Endothelial cell of umbilical vein (primary cell): Measurements from ENCODE around the gene TMC1. TPM values are rescaled to one million over a fixed set of nuclear protein-coding genes. Genes with fewer than 3 reads are reported as not detected.

Experiments
- BruUV-seq: library from RNA; stranded (reverse); fragments of 400-500 nt; replicated peaks from 2 replicates; lab custom pipeline; 2021; lab: Mats Ljungman, UMichigan
- CTCF ChIA-PET: fragments of 300-600, 350-600 bp; sonication (Branson Sonifier 250); formaldehyde crosslinking; loops from one replicate; lab custom pipeline; 2021; ENCODE audit warnings: antibody characterized with exemption, inconsistent platforms; lab: Charles Lee
- POLR2A ChIA-PET: fragments of 300-600, 350-600 bp; sonication (Branson Sonifier 250); formaldehyde crosslinking; loops from one replicate; lab custom pipeline; 2021; ENCODE audit warnings: antibody characterized with exemption, inconsistent platforms; lab: Charles Lee
- DNase-seq: peaks from one replicate; pipeline ENCODE4 v3.0.0-alpha.2; 2011; ENCODE audit warnings: low read depth, low spot score
- FAIRE-seq: peaks from 2 replicates; lab custom pipeline; 2011; peaks lifted over from hg19 to GRCh38; lab: Jason Lieb, UNC
- H2AFZ ChIP-seq: 2 replicates; pipeline ENCODE4 v1.6.0; 2012; ENCODE audit warnings: low read depth, low read length, control low read depth, inconsistent platforms
- H3K27ac ChIP-seq: 2 replicates; pipeline ENCODE4 v1.5.1; 2011; ENCODE audit warnings: low read depth, mild to moderate bottlenecking, control low read depth, low read length, moderate library complexity; ENCODE audit not compliant: insufficient read depth
- H3K27me3 ChIP-seq, 2 experiments: 2 replicates each; pipeline versions ENCODE4 v1.6.0 to v1.6.1; 2011; ENCODE audit warnings: low read length in 2 of 2, mixed read lengths in 1 of 2; ENCODE audit not compliant: control insufficient read depth in 2 of 2, insufficient read depth in 2 of 2
- H3K36me3 ChIP-seq, 2 experiments: 2 replicates in 1 of 2; 3 replicates in 1 of 2; pipeline ENCODE4 v1.5.1; 2011; ENCODE audit warnings: low read length in 2 of 2, mild to moderate bottlenecking in 1 of 2, moderate library complexity in 1 of 2; ENCODE audit not compliant: control insufficient read depth in 2 of 2, insufficient read depth in 2 of 2; ENCODE audit errors: extremely low read depth in 1 of 2
- H3K4me1 ChIP-seq: 3 replicates; pipeline ENCODE4 v1.5.1; 2011; ENCODE audit warnings: mild to moderate bottlenecking, low read length; ENCODE audit not compliant: control insufficient read depth, insufficient read depth; ENCODE audit errors: extremely low read depth
- H3K4me2 ChIP-seq: 2 replicates; pipeline ENCODE4 v1.6.1; 2011; ENCODE audit warnings: low read length, control low read depth, mixed read lengths; ENCODE audit not compliant: insufficient read depth
- H3K4me3 ChIP-seq, 3 experiments: fragments of 200-600 bp in 1 of 3; sonication (generic), shearing (Covaris generic) in 1 of 3; replicated peaks in 1 of 3; 2 replicates each; pipeline ENCODE4 v1.5.1; 2011 to 2016; ENCODE audit warnings: control low read depth in 3 of 3, low read length in 3 of 3, mild to moderate bottlenecking in 2 of 3, inconsistent platforms in 1 of 3, low read depth in 1 of 3, moderate library complexity in 1 of 3; ENCODE audit not compliant: insufficient read depth in 1 of 3
- H3K79me2 ChIP-seq: 2 replicates; pipeline ENCODE4 v1.6.0; 2012; ENCODE audit warnings: low read length, inconsistent platforms; ENCODE audit not compliant: control insufficient read depth, insufficient read depth
- H3K9ac ChIP-seq: replicated peaks from 2 replicates; pipeline ENCODE3; 2011; ENCODE audit warnings: low read length, control low read depth; ENCODE audit not compliant: insufficient read depth; ENCODE audit errors: extremely low read depth
- H3K9me1 ChIP-seq: replicated peaks from 3 replicates; pipeline ENCODE4 v1.6.0; 2011; ENCODE audit warnings: mild to moderate bottlenecking, low read length; ENCODE audit not compliant: control insufficient read depth, insufficient read depth; ENCODE audit errors: extremely low read depth
- H3K9me3 ChIP-seq: replicated peaks from 2 replicates; pipeline ENCODE4 v1.5.1; 2012; ENCODE audit warnings: low read length, inconsistent platforms; ENCODE audit not compliant: control insufficient read depth, insufficient read depth
- H4K20me1 ChIP-seq: replicated peaks from 2 replicates; pipeline ENCODE3; 2011; ENCODE audit warnings: mild to moderate bottlenecking, low read length; ENCODE audit not compliant: control insufficient read depth, insufficient read depth; ENCODE audit errors: extremely low read depth
- CTCF ChIP-seq, 2 donors: IDR thresholded peaks; 1 replicate in 1 of 2; 2 replicates in 1 of 2; pipeline ENCODE4 v1.5.1; 2011; ENCODE audit warnings: low read length in 2 of 2, mild to moderate bottlenecking in 2 of 2, moderate library complexity in 2 of 2, control low read depth in 1 of 2, inconsistent platforms in 1 of 2, low read depth in 1 of 2; ENCODE audit not compliant: insufficient read depth in 1 of 2; ENCODE audit errors: extremely low read depth in 1 of 2
- EZH2 ChIP-seq: IDR thresholded peaks from 2 replicates; pipeline ENCODE4 v1.6.1; 2012; ENCODE audit warnings: borderline replicate concordance, low read depth, mild to moderate bottlenecking, moderate library complexity, low read length, inconsistent platforms; ENCODE audit not compliant: severe bottlenecking
- FOS ChIP-seq: IDR thresholded peaks from 2 replicates; pipeline ENCODE4 v1.6.1; 2011; ENCODE audit warnings: mild to moderate bottlenecking, low read length, moderate library complexity, borderline replicate concordance; ENCODE audit not compliant: insufficient read depth
- GATA2 ChIP-seq: IDR thresholded peaks from 2 replicates; pipeline ENCODE4 v1.7.0; 2011; ENCODE audit warnings: low read depth, mild to moderate bottlenecking, moderate library complexity, mixed read lengths, low read length; ENCODE audit not compliant: insufficient read length, insufficient read depth
- JUN ChIP-seq: IDR thresholded peaks from 2 replicates; pipeline ENCODE4 v1.6.1; 2011; ENCODE audit warnings: borderline replicate concordance, low read depth; ENCODE audit not compliant: insufficient read length, insufficient read depth
- MAX ChIP-seq: IDR thresholded peaks from 2 replicates; pipeline ENCODE4 v1.6.1; 2011; ENCODE audit not compliant: insufficient read depth, insufficient read length
- MYC ChIP-seq: IDR thresholded peaks from one replicate; pipeline ENCODE4 v1.6.1; 2011; ENCODE audit warnings: mild to moderate bottlenecking, low read depth, low read length
- POLR2A ChIP-seq: IDR thresholded peaks from 2 replicates; pipeline ENCODE4 v1.6.1; 2012; ENCODE audit warnings: low read depth, mild to moderate bottlenecking, control low read depth, low read length
- POLR2AphosphoS5 ChIP-seq: IDR thresholded peaks from 2 replicates; pipeline ENCODE4 v1.6.1; 2012; ENCODE audit warnings: low read depth, mild to moderate bottlenecking, control low read depth, low read length, moderate library complexity; ENCODE audit not compliant: insufficient read depth
- dilution Hi-C: fragments of 300-500 bp; cut with MboI; formaldehyde crosslinking; loops from one replicate; pipeline ENCODE4 v1.15.0; 2019; ENCODE audit warnings: low sequenced_read_pairs; ENCODE audit not compliant: extremely low pct_ligation_motif_present
- intact Hi-C: fragments of 100-400 bp; cut with micrococcal nuclease; formaldehyde crosslinking; loops from one replicate; pipeline ENCODE4 v1.10.0; 2022
- polyA plus RNA-seq, 4 experiments: library from polyadenylated mRNA; depleted of rRNA in 3 of 4; stranded (reverse) in 3 of 4; unstranded in 1 of 4; fragments of >200 nt; gene quantifications; 2 replicates each; pipeline versions ENCODE4 v1.2.1 to v1.2.3, GENCODE V29; 2011 to 2012; ENCODE audit warnings: missing spikeins in 1 of 4
- total RNA-seq: library from RNA; stranded (reverse); gene quantifications from 2 replicates; pipeline ENCODE4 v1.2.3, GENCODE V29; 2021

The TMC1 gene
- total and polyA plus RNA-seq, 2 donors (not counting 3 experiments of a cell fraction or from before 2014, with no cell fraction given), result 1.5 TPM; not detected in 1

- Histone ChIP-seq H3K27me3 (peaks cover 2 to 3% of the 10 kb centered on the region in 2 experiments), H3K9me1 (no peaks in the 10 kb centered on the region), H3K79me2 (no peaks in the 10 kb centered on the region), H3K4me3 (no peak overlapping the region), H3K9ac (no peak overlapping the region), H3K4me1 (no peaks in the 10 kb centered on the region), H4K20me1 (no peaks in the 10 kb centered on the region), H3K36me3 (no peaks in the 10 kb centered on the region), H3K4me2 (no peak overlapping the region), H3K9me3 (no peaks in the 10 kb centered on the region), H2AFZ (no peak overlapping the region), H3K27ac (no peak overlapping the region)
- no TSS peak for BruUV-seq
- POLR2A ChIA-PET, result interaction anchor here (0.6 kb wide), 1 partner anchor 462 kb away, joined by 3 read pairs; no protein-coding TSS in a partner anchor
- DNase-seq (peak; percentile 10), FAIRE-seq (no peak)
- intact Hi-C loops (loop anchor here (1.0 kb wide), 2 partner anchors 461 to 472 kb away; no protein-coding TSS in a partner anchor), dilution Hi-C loops (no loop called here)
- peak in 1 of 2 donors; percentile 16 for TF ChIP-seq CTCF (IDR thresholded peaks at IDR 0.05; ENCODE audit: extremely low read depth in 1 of 2, insufficient read depth in 1 of 2, low read depth in 1 of 2, low read length in 2 of 2)
- no peak for TF ChIP-seq POLR2A
- CTCF ChIA-PET, result interaction anchor here (0.6 to 3.8 kb wide), 15 partner anchors 10 to 777 kb away, joined by 3 to 77 read pairs (median 4); no protein-coding TSS in a partner anchor
Observed at GRCh38 chr9:72753266-72753893, 232.0 kb downstream of the TMC1 start.

GRCh38 chr9:72755836-72756235 lies 234.4 kb downstream of the TMC1 start:
- Histone ChIP-seq H2AFZ (no peak overlapping the region), H3K4me2 (no peak overlapping the region), H3K9me1 (no peaks in the 10 kb centered on the region), H4K20me1 (no peaks in the 10 kb centered on the region), H3K79me2 (no peaks in the 10 kb centered on the region), H3K4me1 (no peaks in the 10 kb centered on the region), H3K27ac (no peak overlapping the region), H3K36me3 (no peaks in the 10 kb centered on the region), H3K4me3 (no peak overlapping the region), H3K9ac (no peak overlapping the region), H3K9me3 (no peaks in the 10 kb centered on the region), H3K27me3 (peaks cover 3 to 9% of the 10 kb centered on the region in 2 experiments)
- FAIRE-seq (no peak), DNase-seq (no peak)
- ChIA-PET CTCF (interaction anchor here (1.0 kb wide), 1 partner anchor 475 kb away, joined by 4 read pairs; no protein-coding TSS in a partner anchor), POLR2A (no interaction called here)
- intact Hi-C loops (no loop called here), dilution Hi-C loops (no loop called here)
- no TSS peak for BruUV-seq
- TF ChIP-seq MYC (no peak), POLR2A (no peak), JUN (no peak), MAX (no peak), POLR2AphosphoS5 (no peak), EZH2 (no peak), GATA2 (no peak), FOS (no peak)
